Activated CD4-positive, alpha-beta T cell treated with anti-CD3 and anti-CD28 coated beads, Interleukin-2, amount 50 U/mL, for 4 hours (primary cell): ENCODE measurements around the gene PSORS1C1.

Experiments
- DNase-seq, 2 experiments: peaks; one replicate each; pipeline ENCODE4 v3.0.0-alpha.2; 2020

Gene PSORS1C1

GRCh38 chr6:31096656-31097055, 17.9 kb upstream of the PSORS1C1 start:
- no peak for DNase-seq

- no peak for DNase-seq
Observed at GRCh38 chr6:31098449-31098938, 16.1 kb upstream of the PSORS1C1 start.

GRCh38 chr6:31103136-31103535, 11.5 kb upstream of the PSORS1C1 start:
- DNase-seq, result no peak

DNA sequence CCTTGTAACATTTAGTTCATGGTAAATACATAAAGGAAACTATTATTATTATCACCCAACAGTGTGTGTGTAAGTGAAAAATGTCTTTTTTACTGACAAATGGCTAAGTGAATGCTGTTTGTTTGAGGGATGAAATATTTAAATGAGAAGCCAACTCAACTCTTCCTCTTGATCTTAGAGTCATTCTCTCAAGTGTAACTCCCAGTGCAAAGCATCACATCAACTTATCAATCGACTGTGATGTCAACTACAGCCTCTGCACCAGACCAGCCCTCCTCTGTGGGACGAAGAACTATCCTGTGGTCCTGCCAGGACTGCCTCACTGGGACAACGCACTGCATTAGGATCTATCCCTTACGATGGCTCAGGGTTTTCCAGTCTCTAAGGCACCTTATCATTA, 7.5 kb upstream of the PSORS1C1 start:
- DNase-seq, result no peak

- no peak for DNase-seq
Observed at GRCh38 chr6:31110825-31111582, 3.6 kb upstream of the PSORS1C1 start.

DNA sequence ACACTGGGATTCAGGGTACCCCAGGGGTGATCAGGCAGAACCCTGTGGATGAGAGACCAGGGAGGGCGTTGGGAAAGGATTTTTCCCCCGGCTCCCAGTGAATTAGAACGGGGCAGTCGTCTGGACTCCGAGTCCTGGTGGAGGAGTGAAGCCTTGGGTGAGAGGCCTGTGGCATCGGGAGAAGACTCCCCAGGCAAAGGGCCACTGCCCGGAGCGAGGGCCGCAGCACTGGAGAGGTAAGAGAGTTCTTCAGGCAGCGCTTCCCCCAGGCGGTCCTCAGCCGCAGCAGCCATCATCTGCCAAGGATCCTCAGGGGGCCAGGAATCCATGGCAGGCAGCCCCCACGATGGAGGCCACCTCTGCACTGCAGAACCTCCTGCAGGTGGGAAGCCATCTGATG, 2.9 kb upstream of the PSORS1C1 start:
- DNase-seq, result no peak

DNA sequence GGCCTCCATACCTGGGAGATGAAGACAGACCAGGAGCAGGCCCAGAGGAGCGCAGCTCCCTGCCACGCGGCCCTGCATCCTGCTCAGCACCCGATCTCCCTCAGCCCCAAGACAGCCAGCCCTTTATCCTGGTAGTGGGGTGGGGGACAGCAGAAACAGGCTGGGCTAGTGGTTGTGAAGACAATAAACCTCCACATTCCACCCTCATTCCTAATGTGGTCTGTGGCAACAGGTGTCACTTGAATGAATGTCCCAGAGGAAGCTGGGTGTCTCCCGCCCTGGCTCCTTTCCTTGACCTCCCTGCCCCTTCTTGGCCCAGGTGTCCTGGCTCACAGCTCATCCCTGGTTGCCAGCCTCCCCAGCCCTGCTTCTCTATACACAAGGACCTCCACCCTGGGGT, 2.1 kb upstream of the PSORS1C1 start, which contains the start of gene C6orf15:
C6orf15 (minus strand) TSS at position 98 of the 400 bp plus-strand sequence; CDS start at position 78, 20 bp downstream.
- DNase-seq, result no peak

DNA sequence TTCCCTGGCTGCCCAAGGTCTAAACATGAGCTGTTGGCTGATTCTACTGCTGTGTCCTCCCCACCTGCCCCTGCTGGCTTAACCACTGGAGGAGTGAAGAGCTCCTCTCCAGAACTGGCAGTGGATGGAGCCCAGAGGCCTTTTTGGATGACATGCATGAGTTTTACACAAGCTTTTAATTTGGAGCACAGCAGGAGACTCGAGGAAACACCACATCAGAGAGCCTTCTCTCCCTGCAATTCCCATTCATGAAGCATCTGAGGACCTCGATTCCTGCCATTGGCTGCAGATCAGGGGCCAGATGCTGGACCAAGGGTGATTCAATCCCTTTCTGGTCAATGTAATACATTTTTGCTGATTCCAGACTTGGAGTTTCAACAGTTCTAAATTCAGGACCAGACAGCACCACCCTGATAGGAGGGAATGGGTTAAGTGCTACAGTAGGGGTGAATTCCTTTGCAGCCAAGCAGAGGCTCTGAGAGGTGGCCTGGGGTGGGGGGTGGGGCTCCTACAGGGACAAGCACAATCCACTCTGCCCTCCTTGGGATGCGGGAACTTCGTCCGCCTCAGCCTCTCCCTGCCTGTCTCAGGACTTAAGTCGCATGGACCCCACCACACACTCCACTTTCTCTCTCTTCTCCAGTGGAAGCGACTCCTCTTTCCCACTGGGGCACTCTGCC, 599 bp upstream of the PSORS1C1 start:
- no peak for DNase-seq

GRCh38 chr6:31114970-31115849, 610 bp downstream of the PSORS1C1 start:
- DNase-seq, result no peak

GRCh38 chr6:31115941-31116560, 1.5 kb downstream of the PSORS1C1 start:
- DNase-seq, result no peak

- no peak for DNase-seq
Observed at GRCh38 chr6:31116661-31117385, 2.2 kb downstream of the PSORS1C1 start.

- DNase-seq, result no peak
Observed at GRCh38 chr6:31118178-31118577, 3.6 kb downstream of the PSORS1C1 start.

DNA sequence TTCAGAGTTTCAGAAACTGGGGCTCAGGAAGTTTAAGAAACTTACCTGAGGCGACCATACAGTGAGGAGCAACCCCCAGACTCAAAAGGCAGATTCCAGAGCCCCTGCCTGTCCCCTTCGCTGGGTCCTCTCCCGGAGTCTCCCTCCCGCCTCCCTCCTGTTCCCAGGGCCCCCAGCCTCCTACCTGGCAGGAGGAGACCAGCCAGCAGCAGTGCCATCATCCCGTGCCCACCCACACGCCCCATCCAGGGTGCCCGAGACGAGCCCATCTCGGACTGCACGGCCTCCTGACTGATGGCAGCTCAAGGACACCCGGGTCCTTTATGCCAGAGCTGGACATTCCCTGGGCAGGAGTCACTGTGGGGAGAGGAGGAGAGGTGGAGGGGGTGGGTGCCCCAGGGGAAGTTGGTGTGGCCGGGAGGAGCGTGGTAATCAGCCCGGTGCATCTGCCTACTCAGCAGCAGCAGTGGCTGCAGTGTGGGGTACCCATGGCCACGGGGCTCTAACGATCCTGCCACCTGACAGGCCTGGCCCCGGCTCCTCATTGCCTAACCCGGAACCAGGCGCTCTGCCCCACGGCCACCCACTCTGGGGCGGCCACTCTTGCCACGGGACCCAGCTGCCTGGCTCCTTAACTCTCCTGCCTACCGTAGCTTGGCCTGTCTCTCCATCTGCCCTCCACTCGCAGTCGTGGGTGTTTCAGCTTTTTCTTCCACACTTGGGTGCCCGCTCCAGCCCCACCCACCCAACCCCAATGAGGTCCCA, 5.7 kb downstream of the PSORS1C1 start, which contains the start of gene CDSN:
CDSN (minus strand) TSS at position 296 of the 765 bp plus-strand sequence; CDS start at position 269, 27 bp downstream.
- no peak for DNase-seq

GRCh38 chr6:31121131-31121790, 6.7 kb downstream of the PSORS1C1 start:
- DNase-seq, result no peak

DNA sequence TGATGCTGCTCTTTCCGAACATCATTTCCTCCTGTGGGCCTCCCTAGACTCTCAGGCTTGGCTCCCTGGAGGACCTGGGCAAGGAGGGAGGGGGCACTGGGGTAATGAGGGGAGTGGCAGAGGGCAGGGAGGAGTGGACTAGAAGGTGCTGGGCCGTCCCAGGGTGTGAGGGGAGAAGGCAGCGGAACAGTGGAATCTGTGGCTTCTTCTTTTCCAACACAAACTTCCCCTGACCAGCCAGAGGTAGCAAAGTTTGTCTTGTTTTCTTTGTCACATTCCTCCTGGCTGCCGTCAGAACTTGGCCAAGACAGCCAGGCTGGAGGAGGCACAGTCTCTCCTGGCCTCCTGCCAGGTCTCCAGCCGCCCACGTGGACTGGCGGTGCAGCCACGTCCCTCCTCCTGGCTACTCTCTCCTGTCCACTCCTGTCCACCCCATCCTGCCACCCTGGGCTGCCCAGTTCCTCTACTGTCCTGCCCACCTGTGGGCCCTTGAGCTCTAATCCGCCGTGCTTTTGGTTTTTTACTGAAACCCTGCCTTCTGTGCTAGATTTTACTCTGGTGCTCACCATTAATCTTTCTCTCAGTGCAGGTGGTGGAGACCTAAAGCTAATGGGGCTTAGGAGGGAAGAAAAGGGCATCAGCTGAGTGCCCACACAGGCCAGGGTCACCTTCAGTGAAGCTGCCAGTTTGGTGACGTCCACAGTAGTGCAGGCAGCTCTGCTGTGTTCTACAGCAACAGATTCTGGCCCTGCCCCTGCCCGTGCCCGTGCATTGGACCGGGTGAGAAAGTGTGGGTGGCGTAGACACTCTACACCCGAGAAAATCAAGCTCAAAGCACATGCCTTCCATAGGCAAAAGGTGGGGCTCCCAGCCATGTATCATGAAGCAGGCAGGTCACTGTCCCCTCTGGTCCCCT, 8.4 kb downstream of the PSORS1C1 start:
- no peak for DNase-seq

- DNase-seq, result no peak
Observed at GRCh38 chr6:31125162-31125561, 10.6 kb downstream of the PSORS1C1 start.

DNA sequence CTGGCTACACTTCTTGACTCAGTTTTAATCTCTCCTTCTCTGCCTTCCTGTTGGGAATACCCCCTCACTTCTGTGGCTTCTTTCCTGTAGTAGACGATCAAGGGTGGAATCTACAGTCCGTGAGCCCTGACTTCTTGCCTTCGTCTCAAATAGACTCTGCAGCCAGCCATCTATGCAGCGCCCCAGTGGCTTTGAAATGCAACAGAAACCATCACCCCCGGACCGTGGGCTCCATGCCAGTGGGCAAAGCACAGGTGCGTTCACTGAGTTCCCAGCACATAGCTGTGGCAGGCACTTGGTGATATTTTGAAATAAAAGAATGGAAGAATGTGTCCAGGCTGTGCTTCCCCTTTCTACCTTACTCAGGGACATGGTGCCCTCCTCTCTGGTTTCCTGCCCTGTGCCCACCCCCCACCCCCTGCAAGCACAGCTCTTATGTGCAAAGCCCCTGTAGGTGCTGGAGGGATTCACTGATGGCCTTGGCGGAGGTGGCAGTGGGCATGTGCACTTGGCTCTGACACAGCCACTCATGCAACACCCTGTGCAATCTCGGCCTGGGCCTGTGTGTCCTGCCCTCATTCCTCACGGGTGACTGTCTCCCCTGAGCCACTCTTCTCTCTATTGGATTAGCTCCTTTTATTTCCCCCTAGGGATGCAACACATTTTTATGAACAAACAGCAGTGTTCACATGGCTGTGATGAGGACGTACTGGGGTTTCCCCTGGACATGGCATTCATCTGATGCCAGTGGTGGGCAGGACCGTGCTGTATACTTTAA, 11.2 kb downstream of the PSORS1C1 start:
- no peak for DNase-seq

GRCh38 chr6:31126396-31127175, 12.0 kb downstream of the PSORS1C1 start:
- DNase-seq, result no peak
